Neural crest cell (in vitro differentiated cells): ENCODE results near the gene SYT9. TPM values are rescaled to one million over a fixed set of nuclear protein-coding genes. Genes with fewer than 3 reads are reported as not detected.
"Not testable (repeated sequence)": the region's sequence is repeated elsewhere in the genome, so short reads cannot be mapped to it uniquely, and the experiment has no call there.

Source experiments
- DNase-seq: peaks from one replicate; pipeline ENCODE4 v3.0.0; 2021; ENCODE audit warnings: low read depth, mixed read lengths, low spot score
- H3K27ac Mint-ChIP-seq: one replicate; pipeline ENCODE4 v1.8.0; 2021; ENCODE audit warnings: mild to moderate bottlenecking, mixed read lengths; ENCODE audit not compliant: unreplicated experiment
- H3K27me3 Mint-ChIP-seq: 2 replicates; pipeline ENCODE4 v1.8.0; 2021; ENCODE audit warnings: low read depth, mild to moderate bottlenecking, mixed read lengths
- H3K36me3 Mint-ChIP-seq: 2 replicates; pipeline ENCODE4 v1.8.0; 2021; ENCODE audit warnings: low read depth, mild to moderate bottlenecking, mixed read lengths
- H3K4me1 Mint-ChIP-seq: 2 replicates; pipeline ENCODE4 v1.8.0; 2021; ENCODE audit warnings: mixed read lengths
- H3K4me3 Mint-ChIP-seq: one replicate; pipeline ENCODE4 v1.8.0; 2021; ENCODE audit warnings: mild to moderate bottlenecking, mixed read lengths
- H3K9me3 Mint-ChIP-seq: 2 replicates; pipeline ENCODE4 v1.8.0; 2021; ENCODE audit warnings: mixed read lengths
- CTCF ChIP-seq: fragments of 200-600 bp; sonication (generic); conservative IDR thresholded peaks from 2 replicates; pipeline ENCODE4 v1.5.0; 2021; ENCODE audit warnings: antibody characterized with exemption, mild to moderate bottlenecking
- total RNA-seq: library from RNA; stranded (reverse); gene quantifications from 2 replicates; pipeline ENCODE4 v1.2.1, GENCODE V29; 2021

Gene SYT9
- total RNA-seq, 1 donor from 2014 or later: 0.72 TPM

DNA sequence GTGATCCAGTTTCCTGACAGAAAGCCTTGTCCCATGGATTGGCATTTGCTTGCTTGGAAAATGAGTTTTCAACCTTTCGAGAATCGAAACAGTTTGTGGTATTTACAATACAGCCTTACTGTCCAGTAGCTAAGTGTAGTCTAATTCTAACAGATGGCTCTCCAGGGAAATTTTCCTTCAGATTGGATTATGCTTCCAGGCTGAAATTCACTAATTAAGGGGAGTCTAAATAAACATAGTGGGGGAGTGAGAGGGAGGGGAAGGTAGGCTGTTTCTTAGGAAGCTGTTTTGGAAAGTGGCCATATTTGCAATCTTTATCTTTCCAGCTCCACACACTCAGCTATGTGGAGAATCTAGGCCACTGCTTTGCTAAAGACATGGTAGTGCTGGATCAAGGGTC lies 81.3 kb downstream of the SYT9 start:
- Mint-ChIP-seq H3K27ac (no peak overlapping the region), H3K4me1 (no peaks in the 10 kb centered on the region), H3K36me3 (no peaks in the 10 kb centered on the region), H3K9me3 (no peaks in the 10 kb centered on the region), H3K4me3 (no peak overlapping the region), H3K27me3 (peaks cover 7% of the 10 kb centered on the region)
- DNase-seq: no peak
- no peak for TF ChIP-seq CTCF

GRCh38 chr11:7335442-7335841 lies 83.7 kb downstream of the SYT9 start:
- not testable (repeated sequence) for H3K4me1 Mint-ChIP-seq, H3K9me3 Mint-ChIP-seq, H3K4me3 Mint-ChIP-seq, H3K36me3 Mint-ChIP-seq, DNase-seq, H3K27ac Mint-ChIP-seq
- peaks cover 12% of the 10 kb centered on the region for H3K27me3 Mint-ChIP-seq

DNA sequence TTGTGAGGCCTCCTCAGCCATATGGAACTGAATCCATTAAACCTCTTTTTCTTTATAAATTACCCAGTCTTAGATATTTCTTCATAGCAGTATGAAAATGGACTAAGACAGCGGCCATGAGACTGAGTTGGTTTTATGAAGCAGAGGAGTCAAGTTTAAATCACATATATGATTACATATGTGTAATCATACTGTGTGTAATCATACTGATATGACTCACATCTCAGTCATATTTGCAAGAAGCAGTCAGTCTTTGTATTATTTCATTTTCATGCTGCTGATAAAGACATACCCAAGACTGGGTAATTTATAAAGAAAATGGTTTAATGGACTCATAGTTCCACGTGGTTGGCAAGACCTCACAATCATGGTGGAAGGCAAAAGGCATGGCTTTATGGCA lies 89.8 kb downstream of the SYT9 start:
- no peaks in the 10 kb centered on the region for H3K4me1 Mint-ChIP-seq

GRCh38 chr11:7347611-7348431 lies 96.1 kb downstream of the SYT9 start:
- Mint-ChIP-seq H3K9me3 (no peaks in the 10 kb centered on the region), H3K27me3 (peaks cover 7% of the 10 kb centered on the region), H3K4me3 (no peak overlapping the region), H3K36me3 (no peaks in the 10 kb centered on the region), H3K27ac (no peak overlapping the region), H3K4me1 (no peaks in the 10 kb centered on the region)
- DNase-seq: no peak
- no peak for TF ChIP-seq CTCF

More for the DNA sequence above, 89.8 kb downstream of the SYT9 start:
- H3K27me3 Mint-ChIP-seq: peaks cover 16% of the 10 kb centered on the region
- DNase-seq: no peak
- no peak overlapping the region for H3K27ac Mint-ChIP-seq
- H3K4me3 Mint-ChIP-seq: no peak overlapping the region
- peaks cover 3% of the 10 kb centered on the region for H3K9me3 Mint-ChIP-seq
- peaks cover 3% of the 10 kb centered on the region for H3K36me3 Mint-ChIP-seq
- TF ChIP-seq CTCF: no peak

DNA sequence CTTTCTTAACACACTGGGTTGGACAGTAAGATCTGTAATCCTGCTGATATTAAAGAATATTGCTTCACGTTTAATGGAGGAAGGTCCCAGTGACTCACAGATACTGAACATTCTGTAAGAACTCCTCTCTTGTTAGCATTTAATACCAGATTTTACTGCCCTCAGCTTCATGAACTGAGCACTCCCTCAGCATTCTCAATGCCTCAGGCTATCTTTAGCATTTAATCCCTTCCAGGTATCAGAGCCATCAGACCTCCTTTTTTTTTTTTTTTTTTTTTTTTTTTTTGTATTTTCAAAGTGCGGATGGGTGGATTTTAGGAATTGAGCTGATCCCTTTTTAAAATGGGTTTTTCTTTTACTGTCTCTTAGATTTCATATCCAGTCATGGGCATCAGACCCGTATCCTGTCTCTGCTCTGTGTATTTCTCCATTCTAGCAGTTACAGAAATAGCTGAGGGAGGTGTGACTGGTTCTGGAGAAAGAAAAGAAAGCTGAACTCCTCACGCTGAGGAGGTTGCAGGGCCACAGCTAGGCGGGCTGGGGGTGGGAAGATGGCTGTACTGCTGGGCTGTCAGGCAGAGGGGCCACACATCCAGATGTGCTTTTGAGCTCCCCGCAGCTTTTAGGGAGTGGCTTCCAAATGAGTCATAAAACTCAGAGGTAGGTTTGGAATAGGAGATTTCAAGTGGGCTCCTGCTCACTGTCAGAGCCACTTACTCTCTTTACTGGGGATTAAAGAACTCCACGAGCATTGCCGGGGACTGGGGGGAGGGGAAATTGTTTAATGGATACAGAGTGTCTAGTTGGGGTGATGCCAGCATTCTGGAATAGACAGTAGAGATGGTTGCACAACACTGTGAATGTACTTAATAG lies 97.0 kb downstream of the SYT9 start:
- Mint-ChIP-seq H3K9me3 (no peaks in the 10 kb centered on the region), H3K27ac (no peak overlapping the region), H3K27me3 (peaks cover 7% of the 10 kb centered on the region), H3K4me1 (no peaks in the 10 kb centered on the region), H3K4me3 (no peak overlapping the region), H3K36me3 (no peaks in the 10 kb centered on the region)
- TF ChIP-seq CTCF: no peak
- DNase-seq: no peak

- no peaks in the 10 kb centered on the region for H3K4me1 Mint-ChIP-seq
- no peak for DNase-seq
- no peaks in the 10 kb centered on the region for H3K9me3 Mint-ChIP-seq
These were observed 99.5 kb downstream of the SYT9 start for GRCh38 chr11:7351228-7351627.

More at GRCh38 chr11:7351228-7351627, 99.5 kb downstream of the SYT9 start:
- TF ChIP-seq CTCF: no peak
- peaks cover 3% of the 10 kb centered on the region for H3K27me3 Mint-ChIP-seq
- no peak overlapping the region for H3K4me3 Mint-ChIP-seq
- H3K36me3 Mint-ChIP-seq: no peaks in the 10 kb centered on the region
- no peak overlapping the region for H3K27ac Mint-ChIP-seq
